Bladder microvascular endothelial cell (primary cell): ENCODE results near the gene ADPRS. TPM values are rescaled to one million over a fixed set of nuclear protein-coding genes. Genes with fewer than 3 reads are reported as not detected.

Source experiments
- total RNA-seq: library from RNA; depleted of rRNA; stranded (reverse); fragments of >200 nt; gene quantifications from 2 replicates; pipeline ENCODE4 v1.2.3, GENCODE V29; 2014

The ADPRS gene
- 27.0 and 42.4 TPM in 2 replicates for total RNA-seq

GRCh38 chr1:36088577-36089392 is at the start of gene ADPRS:
Gene ADPRS (plus strand): TSS chr1:36088892. CDS start chr1:36088905, 13 bp downstream.

DNA sequence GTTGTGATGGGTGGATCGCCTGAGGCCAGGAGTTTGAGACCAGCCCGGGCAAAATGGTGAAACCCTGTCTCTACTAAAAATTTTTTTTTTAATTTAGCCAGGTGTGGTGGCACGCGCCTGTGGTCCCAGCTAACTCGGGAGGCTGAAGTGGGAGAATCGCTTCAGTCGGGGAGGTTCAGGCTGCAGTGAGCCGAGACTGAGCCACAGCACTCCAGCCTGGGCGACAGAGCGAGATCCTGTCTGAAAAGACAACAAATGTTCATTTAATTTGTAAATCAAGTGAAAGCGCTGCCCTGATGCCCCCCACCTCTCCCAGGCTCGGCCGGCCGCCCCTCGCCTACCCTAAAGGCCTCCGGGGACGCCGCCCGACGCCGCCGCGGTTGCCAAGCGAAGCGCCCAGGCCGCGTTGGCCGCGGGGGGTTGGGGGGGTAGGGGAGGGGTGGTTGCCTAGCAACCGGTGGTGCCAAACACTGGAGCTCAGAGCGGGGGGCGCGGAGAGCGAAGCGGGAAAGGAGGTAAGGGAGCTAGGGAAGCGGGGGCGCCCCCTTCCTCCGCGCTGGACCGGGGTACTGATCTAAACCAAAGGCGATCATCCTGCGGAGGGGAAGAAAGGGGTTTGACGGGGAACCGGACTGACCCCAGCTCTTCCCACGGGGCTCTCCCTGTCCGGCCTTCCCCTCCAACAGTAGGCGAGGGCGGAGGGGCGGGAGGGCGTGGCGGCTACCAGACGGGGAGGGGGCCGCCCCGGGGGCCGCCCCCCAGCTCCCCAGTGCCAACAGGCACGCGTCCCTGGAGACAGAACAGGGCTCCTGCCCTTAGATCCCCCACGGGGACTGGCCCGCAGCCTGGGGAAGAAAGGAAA is 4.8 kb upstream of the ADPRS start, which contains the start of gene TEKT2:
Gene TEKT2 (plus strand): TSS at position 460 of the 862 bp plus-strand sequence. CDS start 828 bp downstream, outside the sequence.

DNA sequence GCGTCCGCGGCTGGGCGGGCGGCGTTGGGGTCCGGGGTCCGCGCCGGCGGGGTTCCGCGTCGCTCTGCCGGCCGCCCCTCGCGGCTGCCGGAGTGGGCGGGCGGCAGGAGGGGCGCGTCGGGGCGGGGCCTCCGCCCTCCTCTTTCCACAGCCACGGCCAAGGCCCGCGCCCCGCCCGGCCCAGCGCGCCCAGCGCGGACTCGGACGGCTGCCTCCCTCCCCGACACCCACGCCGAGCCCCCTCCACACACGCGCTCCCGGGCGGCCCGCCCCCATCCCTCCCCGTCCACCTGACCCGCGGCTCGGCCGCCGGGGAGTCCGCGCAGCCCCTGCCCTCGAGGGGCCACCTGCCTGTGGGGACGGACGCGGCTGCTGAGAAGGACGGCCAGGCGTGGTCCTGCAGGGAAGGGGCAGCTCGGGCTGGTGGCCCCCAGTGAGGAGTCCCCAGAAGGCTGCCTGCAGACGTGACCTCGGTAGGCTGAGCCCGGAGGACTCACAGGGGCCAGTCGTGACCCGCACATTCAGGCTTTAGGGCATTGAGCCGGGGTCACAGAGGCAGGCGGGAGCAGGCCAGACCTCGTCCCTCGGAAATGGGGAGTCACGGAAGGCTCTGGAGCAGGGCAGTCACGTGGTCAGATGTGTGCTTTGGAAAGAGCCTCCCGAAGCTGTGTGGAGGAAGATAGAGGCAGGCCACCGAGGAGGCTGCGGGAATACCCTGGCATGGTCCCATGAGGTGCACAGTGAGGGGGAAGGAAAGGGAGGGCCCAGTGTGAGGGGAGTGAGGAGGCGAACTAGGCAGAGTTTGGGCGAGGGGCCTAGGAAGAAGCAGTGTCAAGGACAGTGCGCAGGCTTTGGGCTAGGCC is 36.7 kb downstream of the ADPRS start, which contains the start of gene COL8A2:
Gene COL8A2 (minus strand): TSS at position 94 of the 863 bp plus-strand sequence. CDS start 24,980 bp downstream, outside the sequence.

Other genes starting within 250 kb of the ADPRS start
- 4.9 and 18.3 TPM in 2 replicates for gene AGO1, start 205.7 kb upstream of the ADPRS start, total RNA-seq
- gene AGO3, start 157.8 kb upstream of the ADPRS start, total RNA-seq: 4.4 and 31.0 TPM in 2 replicates
- gene TEKT2, start 4.8 kb upstream of the ADPRS start, total RNA-seq: 0.25 TPM in 1 of 2 replicates, not detected in the other
- gene COL8A2, start 36.3 kb downstream of the ADPRS start, total RNA-seq: 0.16 and 1.8 TPM in 2 replicates
- gene TRAPPC3, start 60.6 kb downstream of the ADPRS start, total RNA-seq: 59.4 and 90.6 TPM in 2 replicates
- gene MAP7D1, start 67.3 kb downstream of the ADPRS start, total RNA-seq: 66.9 and 108 TPM in 2 replicates
- gene THRAP3, start 135.6 kb downstream of the ADPRS start, total RNA-seq: 88.2 and 101 TPM in 2 replicates
- gene SH3D21, start 217.5 kb downstream of the ADPRS start, total RNA-seq: 0.81 and 2.1 TPM in 2 replicates
- 59.6 and 131 TPM in 2 replicates for gene EVA1B, start 234.8 kb downstream of the ADPRS start, total RNA-seq